Activated CD4-positive, alpha-beta T cell treated with anti-CD3 and anti-CD28 coated beads, Interleukin-2, Interleukin-6, amounts not matched to agents 100 ng/mL and 50 ng/mL, durations not matched to agents 16 hours and 8 hours (primary cell): Measurements from ENCODE around the gene POLR1H.

Experiments
- DNase-seq: peaks from one replicate; pipeline ENCODE4 v3.0.0-alpha.2; 2020

The POLR1H gene

GRCh38 chr6:30097902-30098768, 37.1 kb downstream of the POLR1H start:
- DNase-seq: no peak

- no peak for DNase-seq
Measured at GRCh38 chr6:30100154-30100553, 39.1 kb downstream of the POLR1H start.

- no peak for DNase-seq
Measured at GRCh38 chr6:30100585-30101443, 39.7 kb downstream of the POLR1H start.

GRCh38 chr6:30101444-30102413, 40.7 kb downstream of the POLR1H start:
- peak; percentile 74 for DNase-seq

GRCh38 chr6:30102414-30102969, 41.4 kb downstream of the POLR1H start:
- DNase-seq: no peak

- peak; percentile 88 for DNase-seq
Measured at GRCh38 chr6:30102970-30103871, 42.2 kb downstream of the POLR1H start.

GRCh38 chr6:30103872-30104179, 42.8 kb downstream of the POLR1H start:
- DNase-seq: no peak

GRCh38 chr6:30104661-30105060, 43.6 kb downstream of the POLR1H start:
- no peak for DNase-seq

GRCh38 chr6:30111266-30111856, 50.3 kb downstream of the POLR1H start:
- DNase-seq: no peak

- DNase-seq: no peak
Measured at GRCh38 chr6:30112402-30112994, 51.4 kb downstream of the POLR1H start.

GRCh38 chr6:30113003-30113759, 52.1 kb downstream of the POLR1H start, which contains the start of gene TRIM31:
TRIM31 (minus strand) TSS chr6:30113090; CDS start chr6:30112805, 285 bp downstream.
- DNase-seq: no peak

- no peak for DNase-seq
Measured at GRCh38 chr6:30113841-30114240, 52.8 kb downstream of the POLR1H start.
